ENCODE measurements around the gene MASP1.
"Not testable (repeated sequence)": the region's sequence is repeated elsewhere in the genome, so short reads cannot be mapped to it uniquely, and the experiment has no call there.

MASP1 gene

GRCh38 chr3:187212196-187212545 is 79.4 kb downstream of the MASP1 start:
- Histone ChIP-seq H3K36me3 (ENCODE audit: insufficient read depth, low read length) (no peaks in the 10 kb centered on the region), H3K9ac (ENCODE audit: low read depth, low read length) (no peak overlapping the region), H3K9me3 (replicated peaks; ENCODE audit: low read length) (no peaks in the 10 kb centered on the region), H3K4me1 (ENCODE audit: control insufficient read depth, insufficient read depth, low read length) (peaks cover 15% of the 10 kb centered on the region), H3K27me3 (ENCODE audit: control insufficient read depth, insufficient read depth, low read length) (peaks cover 9% of the 10 kb centered on the region), H3K4me2 (ENCODE audit: low read length) (no peak overlapping the region), H3K4me3 (ENCODE audit: low read length) (no peak overlapping the region)

GRCh38 chr3:187211532-187212195 is 79.9 kb downstream of the MASP1 start:
- Histone ChIP-seq H3K9me3 (replicated peaks; ENCODE audit: low read length) (no peaks in the 10 kb centered on the region), H3K27me3 (ENCODE audit: control insufficient read depth, insufficient read depth, low read length) (peaks cover 9% of the 10 kb centered on the region), H3K4me2 (ENCODE audit: low read length) (no peak overlapping the region), H3K4me3 (ENCODE audit: low read length) (no peak overlapping the region), H3K9ac (ENCODE audit: low read depth, low read length) (no peak overlapping the region), H3K4me1 (ENCODE audit: control insufficient read depth, insufficient read depth, low read length) (peaks cover 15% of the 10 kb centered on the region), H3K36me3 (ENCODE audit: insufficient read depth, low read length) (no peaks in the 10 kb centered on the region)

- H3K27me3 ChIP-seq (ENCODE audit: control insufficient read depth, insufficient read depth, low read length) = peaks cover 3% of the 10 kb centered on the region
- no peak overlapping the region for H3K4me3 ChIP-seq (ENCODE audit: low read length)
- H3K36me3 ChIP-seq (ENCODE audit: insufficient read depth, low read length) = no peaks in the 10 kb centered on the region
- no peak overlapping the region for H3K9ac ChIP-seq (ENCODE audit: low read depth, low read length)
- H3K9me3 ChIP-seq (replicated peaks; ENCODE audit: low read length) = no peaks in the 10 kb centered on the region
- H3K4me1 ChIP-seq (ENCODE audit: control insufficient read depth, insufficient read depth, low read length) = peaks cover 15% of the 10 kb centered on the region
- no peak overlapping the region for H3K4me2 ChIP-seq (ENCODE audit: low read length)
Observed at GRCh38 chr3:187210545-187211327, 80.8 kb downstream of the MASP1 start.

- Histone ChIP-seq H3K9ac (ENCODE audit: low read depth, low read length) (no peak overlapping the region), H3K27me3 (ENCODE audit: control insufficient read depth, insufficient read depth, low read length) (no peaks in the 10 kb centered on the region), H3K9me3 (replicated peaks; ENCODE audit: low read length) (no peaks in the 10 kb centered on the region), H3K4me2 (ENCODE audit: low read length) (no peak overlapping the region), H3K36me3 (ENCODE audit: insufficient read depth, low read length) (no peaks in the 10 kb centered on the region), H3K4me1 (ENCODE audit: control insufficient read depth, insufficient read depth, low read length) (peaks cover 15% of the 10 kb centered on the region), H3K4me3 (ENCODE audit: low read length) (no peak overlapping the region)
Observed at GRCh38 chr3:187210091-187210490, 81.4 kb downstream of the MASP1 start.

- Histone ChIP-seq H3K9me3 (replicated peaks; ENCODE audit: low read length) (no peaks in the 10 kb centered on the region), H3K4me2 (ENCODE audit: low read length) (no peak overlapping the region), H3K9ac (ENCODE audit: low read depth, low read length) (no peak overlapping the region), H3K27me3 (ENCODE audit: control insufficient read depth, insufficient read depth, low read length) (no peaks in the 10 kb centered on the region), H3K4me3 (ENCODE audit: low read length) (no peak overlapping the region), H3K36me3 (ENCODE audit: insufficient read depth, low read length) (no peaks in the 10 kb centered on the region), H3K4me1 (ENCODE audit: control insufficient read depth, insufficient read depth, low read length) (peaks cover 15% of the 10 kb centered on the region)
Observed at GRCh38 chr3:187209491-187209890, 82.0 kb downstream of the MASP1 start.

- no peak overlapping the region for H3K4me2 ChIP-seq (ENCODE audit: low read length)
- H3K9me3 ChIP-seq (replicated peaks; ENCODE audit: low read length) = no peaks in the 10 kb centered on the region
- no peak overlapping the region for H3K9ac ChIP-seq (ENCODE audit: low read depth, low read length)
- H3K4me3 ChIP-seq (ENCODE audit: low read length) = no peak overlapping the region
- peaks cover 15% of the 10 kb centered on the region for H3K4me1 ChIP-seq (ENCODE audit: control insufficient read depth, insufficient read depth, low read length)
- no peaks in the 10 kb centered on the region for H3K36me3 ChIP-seq (ENCODE audit: insufficient read depth, low read length)
- peaks cover 8% of the 10 kb centered on the region for H3K27me3 ChIP-seq (ENCODE audit: control insufficient read depth, insufficient read depth, low read length)
Observed at GRCh38 chr3:187208159-187208558, 83.4 kb downstream of the MASP1 start.

- H3K4me1 ChIP-seq (ENCODE audit: control insufficient read depth, insufficient read depth, low read length) = peaks cover 15% of the 10 kb centered on the region
- no peak overlapping the region for H3K4me2 ChIP-seq (ENCODE audit: low read length)
- H3K27me3 ChIP-seq (ENCODE audit: control insufficient read depth, insufficient read depth, low read length) = peaks cover 11% of the 10 kb centered on the region
- no peak overlapping the region for H3K9ac ChIP-seq (ENCODE audit: low read depth, low read length)
- H3K4me3 ChIP-seq (ENCODE audit: low read length) = no peak overlapping the region
- no peaks in the 10 kb centered on the region for H3K36me3 ChIP-seq (ENCODE audit: insufficient read depth, low read length)
- H3K9me3 ChIP-seq (replicated peaks; ENCODE audit: low read length) = no peaks in the 10 kb centered on the region
Observed at GRCh38 chr3:187207624-187208023, 83.9 kb downstream of the MASP1 start.

- H3K4me1 ChIP-seq (ENCODE audit: control insufficient read depth, insufficient read depth, low read length) = peaks cover 12% of the 10 kb centered on the region
- H3K27me3 ChIP-seq (ENCODE audit: control insufficient read depth, insufficient read depth, low read length) = peaks cover 11% of the 10 kb centered on the region
- no peak overlapping the region for H3K4me3 ChIP-seq (ENCODE audit: low read length)
- H3K9ac ChIP-seq (ENCODE audit: low read depth, low read length) = no peak overlapping the region
- H3K4me2 ChIP-seq (ENCODE audit: low read length) = no peak overlapping the region
- no peaks in the 10 kb centered on the region for H3K9me3 ChIP-seq (replicated peaks; ENCODE audit: low read length)
- H3K36me3 ChIP-seq (ENCODE audit: insufficient read depth, low read length) = no peaks in the 10 kb centered on the region
Observed at GRCh38 chr3:187207062-187207461, 84.5 kb downstream of the MASP1 start.

- no peak overlapping the region for H3K4me2 ChIP-seq (ENCODE audit: low read length)
- H3K36me3 ChIP-seq (ENCODE audit: insufficient read depth, low read length) = no peaks in the 10 kb centered on the region
- H3K4me3 ChIP-seq (ENCODE audit: low read length) = no peak overlapping the region
- H3K4me1 ChIP-seq (ENCODE audit: control insufficient read depth, insufficient read depth, low read length) = peaks cover 9% of the 10 kb centered on the region
- H3K27me3 ChIP-seq (ENCODE audit: control insufficient read depth, insufficient read depth, low read length) = peaks cover 11% of the 10 kb centered on the region
- H3K9ac ChIP-seq (ENCODE audit: low read depth, low read length) = no peak overlapping the region
- no peaks in the 10 kb centered on the region for H3K9me3 ChIP-seq (replicated peaks; ENCODE audit: low read length)
Observed at GRCh38 chr3:187205683-187206082, 85.9 kb downstream of the MASP1 start.

GRCh38 chr3:187199463-187200050 is 92.0 kb downstream of the MASP1 start:
- not testable (repeated sequence) for H3K4me1 ChIP-seq (ENCODE audit: control insufficient read depth, insufficient read depth, low read length); H3K4me3 ChIP-seq (ENCODE audit: low read length); H3K9me3 ChIP-seq (replicated peaks; ENCODE audit: low read length); H3K36me3 ChIP-seq (ENCODE audit: insufficient read depth, low read length); H3K9ac ChIP-seq (ENCODE audit: low read depth, low read length); H3K4me2 ChIP-seq (ENCODE audit: low read length)
- peaks cover 14% of the 10 kb centered on the region for H3K27me3 ChIP-seq (ENCODE audit: control insufficient read depth, insufficient read depth, low read length)

GRCh38 chr3:187198490-187198889 is 93.0 kb downstream of the MASP1 start:
- Histone ChIP-seq H3K9me3 (replicated peaks; ENCODE audit: low read length) (no peaks in the 10 kb centered on the region), H3K4me1 (ENCODE audit: control insufficient read depth, insufficient read depth, low read length) (no peaks in the 10 kb centered on the region)

GRCh38 chr3:187197335-187197649 is 94.2 kb downstream of the MASP1 start, which contains the start of gene RTP1:
TSS of gene RTP1 (plus strand) at chr3:187197486. CDS start at chr3:187197516, 30 bp downstream.
- H3K4me1 ChIP-seq (ENCODE audit: control insufficient read depth, insufficient read depth, low read length) = no peaks in the 10 kb centered on the region
- no peaks in the 10 kb centered on the region for H3K9me3 ChIP-seq (replicated peaks; ENCODE audit: low read length)
- H3K36me3 ChIP-seq (ENCODE audit: insufficient read depth, low read length) = no peaks in the 10 kb centered on the region
- peaks cover 3% of the 10 kb centered on the region for H3K27me3 ChIP-seq (ENCODE audit: control insufficient read depth, insufficient read depth, low read length)
- no peak within 1 kb of the TSS for H3K9ac ChIP-seq (ENCODE audit: low read depth, low read length)
- H3K4me2 ChIP-seq (ENCODE audit: low read length) = no peak within 1 kb of the TSS
- no peak within 1 kb of the TSS for H3K4me3 ChIP-seq (ENCODE audit: low read length)

More at GRCh38 chr3:187198490-187198889, 93.0 kb downstream of the MASP1 start:
- no peak overlapping the region for H3K4me3 ChIP-seq (ENCODE audit: low read length)
- no peak overlapping the region for H3K4me2 ChIP-seq (ENCODE audit: low read length)
- no peaks in the 10 kb centered on the region for H3K36me3 ChIP-seq (ENCODE audit: insufficient read depth, low read length)
- H3K9ac ChIP-seq (ENCODE audit: low read depth, low read length) = no peak overlapping the region
- peaks cover 9% of the 10 kb centered on the region for H3K27me3 ChIP-seq (ENCODE audit: control insufficient read depth, insufficient read depth, low read length)

Measured in skeletal muscle satellite cell (primary cell).